ENCODE results near the gene C9orf43.

C9orf43 gene

GRCh38 chr9:113465599-113466140, 55.1 kb downstream of the C9orf43 start:
- H3K4me3 ChIP-seq (ENCODE audit: control insufficient read depth, low read depth, low read length) = no peak overlapping the region
- TF ChIP-seq CTCF (conservative IDR thresholded peaks at IDR 0.05; ENCODE audit: control insufficient read depth, insufficient read depth, low read depth, low read length) = no peak
- no peak for DNase-seq (ENCODE audit: low read depth)

GRCh38 chr9:113467183-113467582, 56.6 kb downstream of the C9orf43 start:
- no peak overlapping the region for H3K4me3 ChIP-seq (ENCODE audit: control insufficient read depth, low read depth, low read length)
- DNase-seq (ENCODE audit: low read depth) = no peak
- no peak for TF ChIP-seq CTCF (conservative IDR thresholded peaks at IDR 0.05; ENCODE audit: control insufficient read depth, insufficient read depth, low read depth, low read length)

GRCh38 chr9:113468716-113469448, 58.3 kb downstream of the C9orf43 start:
- no peak overlapping the region for H3K4me3 ChIP-seq (ENCODE audit: control insufficient read depth, low read depth, low read length)
- TF ChIP-seq CTCF (conservative IDR thresholded peaks at IDR 0.05; ENCODE audit: control insufficient read depth, insufficient read depth, low read depth, low read length) = no peak
- DNase-seq (ENCODE audit: low read depth) = no peak

- H3K4me3 ChIP-seq (ENCODE audit: control insufficient read depth, low read depth, low read length) = no peak overlapping the region
- DNase-seq (ENCODE audit: low read depth) = no peak
- TF ChIP-seq CTCF (conservative IDR thresholded peaks at IDR 0.05; ENCODE audit: control insufficient read depth, insufficient read depth, low read depth, low read length) = no peak
Measured at GRCh38 chr9:113471143-113471542, 60.6 kb downstream of the C9orf43 start.

GRCh38 chr9:113471566-113471965, 61.0 kb downstream of the C9orf43 start:
- H3K4me3 ChIP-seq (ENCODE audit: control insufficient read depth, low read depth, low read length) = no peak overlapping the region
- no peak for TF ChIP-seq CTCF (conservative IDR thresholded peaks at IDR 0.05; ENCODE audit: control insufficient read depth, insufficient read depth, low read depth, low read length)
- no peak for DNase-seq (ENCODE audit: low read depth)

GRCh38 chr9:113472199-113472598, 61.7 kb downstream of the C9orf43 start:
- no peak overlapping the region for H3K4me3 ChIP-seq (ENCODE audit: control insufficient read depth, low read depth, low read length)
- no peak for TF ChIP-seq CTCF (conservative IDR thresholded peaks at IDR 0.05; ENCODE audit: control insufficient read depth, insufficient read depth, low read depth, low read length)

More at GRCh38 chr9:113472199-113472598, 61.7 kb downstream of the C9orf43 start:
- no peak for DNase-seq (ENCODE audit: low read depth)
